ENCODE results near the gene SLC34A1. TPM values are rescaled to one million over a fixed set of nuclear protein-coding genes. Genes with fewer than 3 reads are reported as not detected.

SLC34A1 gene
- total and polyA plus RNA-seq, 2 donors (not counting 1 experiment from before 2014, with no cell fraction given): 0.06 TPM; not detected in 1

- H3K27ac Mint-ChIP-seq: peak overlapping the region; percentile 95
- H3K9me3 Mint-ChIP-seq (ENCODE audit: insufficient read depth): no peaks in the 10 kb centered on the region
- ATAC-seq (ENCODE audit: low read depth) (no peak), DNase-seq (no peak)
- Histone ChIP-seq H3K9me3 (ENCODE audit: control extremely low read depth in 1 of 3, control insufficient read depth in 2 of 3, insufficient read depth in 1 of 3, low read length in 2 of 3) (no peaks in the 10 kb centered on the region), H4K20me1 (ENCODE audit: control insufficient read depth, insufficient read depth, low read length, poor library complexity, severe bottlenecking) (peaks cover 50% of the 10 kb centered on the region), H3K4me3 (ENCODE audit: control extremely low read depth in 1 of 5, extremely low read depth in 1 of 5, insufficient read depth in 1 of 5, low read depth in 2 of 5, low read length in 4 of 5) (peak overlapping the region; percentile 74 to 96 (median 92)), H3K9ac (ENCODE audit: low read length) (peak overlapping the region; percentile 89), H2AFZ (ENCODE audit: insufficient read depth, low read depth, low read length, poor library complexity, severe bottlenecking) (peak overlapping the region; percentile 79), H3K36me3 (replicated peaks in 1 of 2; ENCODE audit: control extremely low read depth in 1 of 2, control insufficient read depth in 1 of 2, extremely low read depth in 1 of 2, insufficient read depth in 2 of 2, low read length in 1 of 2) (peaks cover 0 to 16% of the 10 kb centered on the region in 2 experiments), H3K79me2 (ENCODE audit: control insufficient read depth, insufficient read depth, low read length) (peaks cover 59% of the 10 kb centered on the region), H3K27me3 (replicated peaks in 1 of 4; ENCODE audit: control extremely low read depth in 1 of 4, control insufficient read depth in 3 of 4, insufficient read depth in 4 of 4, low read length in 3 of 4) (no peaks in the 10 kb centered on the region), H3K27ac (ENCODE audit: low read length in 2 of 2) (peak overlapping the region; percentile 62 to 80), H3K4me1 (ENCODE audit: control insufficient read depth in 2 of 2, insufficient read depth in 2 of 2, low read length in 2 of 2) (peaks cover 61 to 68% of the 10 kb centered on the region in 2 donors), H3K4me2 (replicated peaks; ENCODE audit: low read depth, low read length, poor library complexity, severe bottlenecking) (peak overlapping the region; percentile 99)
- ChIA-PET CTCF (interaction anchor here (1.0 to 7.2 kb wide), 6 partner anchors 13 to 97 kb away, joined by 3 to 60 read pairs (median 3); no protein-coding TSS in a partner anchor), POLR2A (no interaction called here)
- WGBS (ENCODE audit: insufficient coverage): 4% methylated on average over 5 of the region's 5 CpGs
- intact Hi-C loops (cut with micrococcal nuclease): no loop called here
- peaks cover 78% of the 10 kb centered on the region for H3K4me1 Mint-ChIP-seq
- peak overlapping the region; percentile 87 for H3K4me3 Mint-ChIP-seq
- TF ChIP-seq CTCF (IDR thresholded peaks at IDR 0.05) (no peak), EZH2 (IDR thresholded peaks at IDR 0.05; ENCODE audit: borderline replicate concordance, insufficient read depth, low read depth, low read length, poor library complexity, severe bottlenecking) (no peak)
- H3K27me3 Mint-ChIP-seq: no peaks in the 10 kb centered on the region
These were observed 25.8 kb upstream of the SLC34A1 start for GRCh38 chr5:177358370-177358819.

GRCh38 chr5:177359451-177359851, 24.8 kb upstream of the SLC34A1 start:
- Histone ChIP-seq H3K27ac (ENCODE audit: low read length in 2 of 2) (peak overlapping the region in 1 of 2 donors; percentile 80), H3K27me3 (replicated peaks in 1 of 4; ENCODE audit: control extremely low read depth in 1 of 4, control insufficient read depth in 3 of 4, insufficient read depth in 4 of 4, low read length in 3 of 4) (no peaks in the 10 kb centered on the region), H3K4me3 (ENCODE audit: control extremely low read depth in 1 of 5, extremely low read depth in 1 of 5, insufficient read depth in 1 of 5, low read depth in 2 of 5, low read length in 4 of 5) (peak overlapping the region in 2 of 5 experiments; percentile 9 to 96), H3K36me3 (replicated peaks in 1 of 2; ENCODE audit: control extremely low read depth in 1 of 2, control insufficient read depth in 1 of 2, extremely low read depth in 1 of 2, insufficient read depth in 2 of 2, low read length in 1 of 2) (peaks cover 0 to 16% of the 10 kb centered on the region in 2 experiments), H3K4me2 (replicated peaks; ENCODE audit: low read depth, low read length, poor library complexity, severe bottlenecking) (peak overlapping the region; percentile 99), H3K79me2 (ENCODE audit: control insufficient read depth, insufficient read depth, low read length) (peaks cover 69% of the 10 kb centered on the region), H4K20me1 (ENCODE audit: control insufficient read depth, insufficient read depth, low read length, poor library complexity, severe bottlenecking) (peaks cover 61% of the 10 kb centered on the region), H3K4me1 (ENCODE audit: control insufficient read depth in 2 of 2, insufficient read depth in 2 of 2, low read length in 2 of 2) (peaks cover 65 to 78% of the 10 kb centered on the region in 2 donors), H3K9ac (ENCODE audit: low read length) (peak overlapping the region; percentile 89), H3K9me3 (ENCODE audit: control extremely low read depth in 1 of 3, control insufficient read depth in 2 of 3, insufficient read depth in 1 of 3, low read length in 2 of 3) (no peaks in the 10 kb centered on the region), H2AFZ (ENCODE audit: insufficient read depth, low read depth, low read length, poor library complexity, severe bottlenecking) (no peak overlapping the region)
- CTCF ChIA-PET: interaction anchor here (1.0 to 7.2 kb wide), 3 partner anchors 12 to 55 kb away, joined by 3 to 60 read pairs (median 3); no protein-coding TSS in a partner anchor
- 90% methylated on average over 6 of the region's 6 CpGs for WGBS (ENCODE audit: insufficient coverage)
- no peaks in the 10 kb centered on the region for H3K9me3 Mint-ChIP-seq (ENCODE audit: insufficient read depth)
- POLR2A ChIA-PET: no interaction called here
- TF ChIP-seq CTCF (IDR thresholded peaks at IDR 0.05): no peak
- no peak for TF ChIP-seq EZH2 (IDR thresholded peaks at IDR 0.05; ENCODE audit: borderline replicate concordance, insufficient read depth, low read depth, low read length, poor library complexity, severe bottlenecking)
- H3K4me3 Mint-ChIP-seq: peak overlapping the region; percentile 87
- H3K27me3 Mint-ChIP-seq: no peaks in the 10 kb centered on the region
- peak; percentile 6 for DNase-seq
- H3K4me1 Mint-ChIP-seq: peaks cover 80% of the 10 kb centered on the region
- intact Hi-C loops (cut with micrococcal nuclease): no loop called here
- H3K27ac Mint-ChIP-seq: peak overlapping the region; percentile 95
- no peak for ATAC-seq (ENCODE audit: low read depth)
